ENCODE measurements around the gene SCARF2. TPM values are rescaled to one million over a fixed set of nuclear protein-coding genes. Genes with fewer than 3 reads are reported as not detected.

Gene SCARF2
- total RNA-seq, 3 donors from 2014 or later = 1.2 to 8.7 (median 3.0) TPM

GRCh38 chr22:20438678-20439492 lies 1.3 kb upstream of the SCARF2 start:
- ATAC-seq (no peak), DNase-seq (peak in 1 of 3 donors; percentile 20)
- Histone ChIP-seq H3K36me3 (ENCODE audit: low read depth) (no peaks in the 10 kb centered on the region), H3K9me3 (no peaks in the 10 kb centered on the region), H3K4me1 (ENCODE audit: low read depth) (peaks cover 13% of the 10 kb centered on the region), H3K4me3 (no peak overlapping the region)
- no peak for TF ChIP-seq CTCF (IDR thresholded peaks at IDR 0.05)
- intact Hi-C loops (cut with DNase I, micrococcal nuclease) = no loop called here

- Histone ChIP-seq H3K9me3 (no peaks in the 10 kb centered on the region), H3K4me3 (no peak overlapping the region), H3K36me3 (ENCODE audit: low read depth) (no peaks in the 10 kb centered on the region), H3K4me1 (ENCODE audit: low read depth) (peaks cover 13% of the 10 kb centered on the region)
- DNase-seq (no peak), ATAC-seq (no peak)
- intact Hi-C loops (cut with DNase I, micrococcal nuclease) = no loop called here
- no peak for TF ChIP-seq CTCF (IDR thresholded peaks at IDR 0.05)
Observed at GRCh38 chr22:20438427-20438677, 727 bp upstream of the SCARF2 start.

- DNase-seq (peak in 2 of 3 donors; percentile 34 to 53), ATAC-seq (peak; percentile 12)
- Histone ChIP-seq H3K9me3 (no peaks in the 10 kb centered on the region), H3K4me1 (ENCODE audit: low read depth) (peaks cover 13% of the 10 kb centered on the region), H3K4me3 (peak overlapping the region; percentile 6), H3K36me3 (ENCODE audit: low read depth) (no peaks in the 10 kb centered on the region)
- no peak for TF ChIP-seq CTCF (IDR thresholded peaks at IDR 0.05)
- intact Hi-C loops (cut with DNase I, micrococcal nuclease) = no loop called here
Observed at GRCh38 chr22:20436768-20437612, 635 bp downstream of the SCARF2 start.

GRCh38 chr22:20436307-20436767 lies 1.3 kb downstream of the SCARF2 start:
- DNase-seq (peak in 1 of 3 donors; percentile 44), ATAC-seq (peak; percentile 22)
- TF ChIP-seq CTCF (IDR thresholded peaks at IDR 0.05) = no peak
- intact Hi-C loops (cut with DNase I, micrococcal nuclease) = no loop called here
- Histone ChIP-seq H3K36me3 (ENCODE audit: low read depth) (no peaks in the 10 kb centered on the region), H3K4me1 (ENCODE audit: low read depth) (peaks cover 15% of the 10 kb centered on the region), H3K4me3 (no peak overlapping the region), H3K9me3 (no peaks in the 10 kb centered on the region)

- H3K4me1 ChIP-seq (ENCODE audit: low read depth) = peaks cover 21% of the 10 kb centered on the region
- DNase-seq = peak in 1 of 3 donors; percentile 33
- no peaks in the 10 kb centered on the region for H3K9me3 ChIP-seq
- intact Hi-C loops (cut with DNase I, micrococcal nuclease) = no loop called here
- no peak overlapping the region for H3K4me3 ChIP-seq
- no peak for ATAC-seq
- TF ChIP-seq CTCF (IDR thresholded peaks at IDR 0.05) = no peak
- no peaks in the 10 kb centered on the region for H3K36me3 ChIP-seq (ENCODE audit: low read depth)
Observed at GRCh38 chr22:20435436-20436306, 2.0 kb downstream of the SCARF2 start.

All from mucosa of descending colon (tissue), 3 donors.